Loucy (cell line): Measurements from ENCODE around the gene ITSN1.

Experiments used
- H2AFZ ChIP-seq: fragments of 200-600 bp; sonication (generic); 2 replicates; pipeline ENCODE4 v1.6.0; 2016; ENCODE audit warnings: antibody characterized with exemption, mild to moderate bottlenecking, low read length, moderate library complexity
- H3F3A ChIP-seq: fragments of 200-600 bp; 2 replicates; pipeline ENCODE4 v1.6.0; 2016; ENCODE audit warnings: antibody characterized with exemption, low read depth, mild to moderate bottlenecking
- H3K27me3 ChIP-seq: fragments of 200-600 bp; sonication (generic); 2 replicates; pipeline ENCODE4 v1.6.1; 2014; ENCODE audit warnings: low read length, mild to moderate bottlenecking; ENCODE audit not compliant: insufficient read depth, poor library complexity, severe bottlenecking
- H3K36me3 ChIP-seq: fragments of 200-600 bp; sonication (generic); 2 replicates; pipeline ENCODE4 v1.6.1; 2016; ENCODE audit warnings: low read length; ENCODE audit not compliant: insufficient read depth
- H3K4me1 ChIP-seq: fragments of 200-600 bp; sonication (generic); 2 replicates; pipeline ENCODE4 v1.5.1; 2014; ENCODE audit warnings: low read length, mild to moderate bottlenecking; ENCODE audit not compliant: insufficient read depth, poor library complexity, severe bottlenecking
- H3K4me2 ChIP-seq: fragments of 200-600 bp; sonication (generic); 2 replicates; pipeline ENCODE4 v1.6.0; 2014; ENCODE audit warnings: antibody characterized with exemption, low read length, low read depth, mild to moderate bottlenecking; ENCODE audit not compliant: poor library complexity, severe bottlenecking
- H3K4me3 ChIP-seq: fragments of 200-600 bp; sonication (generic); 2 replicates; pipeline ENCODE4 v1.5.1; 2014; ENCODE audit warnings: low read length, mild to moderate bottlenecking, mixed read lengths; ENCODE audit not compliant: poor library complexity, severe bottlenecking
- H3K79me2 ChIP-seq: fragments of 200-600 bp; sonication (generic); 2 replicates; pipeline ENCODE4 v1.6.1; 2014; ENCODE audit warnings: low read length; ENCODE audit not compliant: insufficient read depth
- H3K9ac ChIP-seq: fragments of 200-600 bp; sonication (generic); 2 replicates; pipeline ENCODE4 v1.6.0; 2014; ENCODE audit warnings: mild to moderate bottlenecking, low read depth, low read length, moderate library complexity; ENCODE audit not compliant: poor library complexity, severe bottlenecking
- H3K9me2 ChIP-seq: fragments of 200-600 bp; sonication (generic); replicated peaks from 2 replicates; pipeline ENCODE4 v1.6.1; 2016; ENCODE audit warnings: low read depth, low read length, mixed read lengths
- H3K9me3 ChIP-seq: fragments of 200-600 bp; sonication (generic); 2 replicates; pipeline ENCODE4 v1.6.1; 2014; ENCODE audit warnings: mild to moderate bottlenecking, antibody characterized with exemption, low read length, low read depth; ENCODE audit not compliant: insufficient read depth
- H4K20me1 ChIP-seq: fragments of 200-600 bp; sonication (generic); 2 replicates; pipeline ENCODE4 v1.6.0; 2014; ENCODE audit warnings: antibody characterized with exemption, low read length, mild to moderate bottlenecking; ENCODE audit not compliant: insufficient read depth, poor library complexity, severe bottlenecking
- CTCF ChIP-seq: fragments of 200-600 bp; sonication (generic); conservative IDR thresholded peaks from 2 replicates; pipeline ENCODE4 v1.5.1; 2014; ENCODE audit warnings: mild to moderate bottlenecking, antibody characterized with exemption, low read length
- EZH2phosphoT487 ChIP-seq: fragments of 200-600 bp; IDR thresholded peaks from 2 replicates; pipeline ENCODE4 v1.6.1; 2018; ENCODE audit warnings: antibody characterized with exemption, mild to moderate bottlenecking, moderate library complexity, borderline replicate concordance

Gene ITSN1

GRCh38 chr21:33641352-33642026, 812 bp upstream of the ITSN1 start, which contains the start of gene CRYZL1:
Gene CRYZL1, minus strand, starts transcription at chr21:33641741. Its CDS starts 10,190 bp downstream, at chr21:33631551.
- Histone ChIP-seq H3K9me2 (no peaks in the 10 kb centered on the region), H3K36me3 (no peaks in the 10 kb centered on the region), H3K4me1 (peaks cover 33% of the 10 kb centered on the region), H3K79me2 (peaks cover 66% of the 10 kb centered on the region), H3K9me3 (no peaks in the 10 kb centered on the region), H3K4me3 (peak within 1 kb of the TSS; percentile 75), H3K4me2 (peak within 1 kb of the TSS; percentile 69), H3K27me3 (no peaks in the 10 kb centered on the region), H3F3A (no peaks in the 10 kb centered on the region), H2AFZ (peak within 1 kb of the TSS; percentile 82), H3K9ac (peak within 1 kb of the TSS; percentile 76), H4K20me1 (peaks cover 14% of the 10 kb centered on the region)
- no peak for TF ChIP-seq EZH2phosphoT487
- no peak for TF ChIP-seq CTCF

- Histone ChIP-seq H3K4me1 (peaks cover 31% of the 10 kb centered on the region), H3K27me3 (no peaks in the 10 kb centered on the region), H3K4me2 (peak overlapping the region; percentile 86), H3K79me2 (peaks cover 69% of the 10 kb centered on the region), H3F3A (no peaks in the 10 kb centered on the region), H2AFZ (peak overlapping the region; percentile 82), H4K20me1 (peaks cover 14% of the 10 kb centered on the region), H3K4me3 (peak overlapping the region; percentile 75), H3K9me2 (no peaks in the 10 kb centered on the region), H3K9ac (peak overlapping the region; percentile 65), H3K36me3 (no peaks in the 10 kb centered on the region), H3K9me3 (no peaks in the 10 kb centered on the region)
- no peak for TF ChIP-seq CTCF
- TF ChIP-seq EZH2phosphoT487 = no peak
Observed at GRCh38 chr21:33642896-33643657, 776 bp downstream of the ITSN1 start.

GRCh38 chr21:33643658-33644311, 1.5 kb downstream of the ITSN1 start:
- Histone ChIP-seq H4K20me1 (peaks cover 14% of the 10 kb centered on the region), H3K9me2 (no peaks in the 10 kb centered on the region), H3K79me2 (peaks cover 71% of the 10 kb centered on the region), H3K27me3 (no peaks in the 10 kb centered on the region), H3K9ac (peak overlapping the region; percentile 65), H2AFZ (peak overlapping the region; percentile 56; the same call in 1 of the 2 replicates), H3K36me3 (no peaks in the 10 kb centered on the region), H3K4me2 (peak overlapping the region; percentile 86), H3K4me1 (peaks cover 30% of the 10 kb centered on the region), H3F3A (no peaks in the 10 kb centered on the region), H3K9me3 (no peaks in the 10 kb centered on the region), H3K4me3 (peak overlapping the region; percentile 75)
- TF ChIP-seq CTCF (no peak), EZH2phosphoT487 (no peak)
